GM12872 (cell line): ENCODE data around the gene PKHD1.

Source experiments
- CTCF ChIP-seq: IDR thresholded peaks from 3 replicates; pipeline ENCODE4 v1.5.1; 2011; ENCODE audit warnings: low read depth, mild to moderate bottlenecking, low read length, moderate library complexity; ENCODE audit not compliant: insufficient read depth

The PKHD1 gene

GRCh38 chr6:51866867-51867266 is 220.5 kb downstream of the PKHD1 start:
- no peak for TF ChIP-seq CTCF

GRCh38 chr6:51865996-51866395 is 221.4 kb downstream of the PKHD1 start:
- no peak for TF ChIP-seq CTCF

- TF ChIP-seq CTCF: no peak
These were observed 222.2 kb downstream of the PKHD1 start for GRCh38 chr6:51865176-51865575.

- no peak for TF ChIP-seq CTCF
These were observed 230.3 kb downstream of the PKHD1 start for GRCh38 chr6:51857134-51857533.

GRCh38 chr6:51856508-51856907 is 230.9 kb downstream of the PKHD1 start:
- no peak for TF ChIP-seq CTCF

- peak; percentile 68 for TF ChIP-seq CTCF
These were observed 231.9 kb downstream of the PKHD1 start for GRCh38 chr6:51855310-51856082.

DNA sequence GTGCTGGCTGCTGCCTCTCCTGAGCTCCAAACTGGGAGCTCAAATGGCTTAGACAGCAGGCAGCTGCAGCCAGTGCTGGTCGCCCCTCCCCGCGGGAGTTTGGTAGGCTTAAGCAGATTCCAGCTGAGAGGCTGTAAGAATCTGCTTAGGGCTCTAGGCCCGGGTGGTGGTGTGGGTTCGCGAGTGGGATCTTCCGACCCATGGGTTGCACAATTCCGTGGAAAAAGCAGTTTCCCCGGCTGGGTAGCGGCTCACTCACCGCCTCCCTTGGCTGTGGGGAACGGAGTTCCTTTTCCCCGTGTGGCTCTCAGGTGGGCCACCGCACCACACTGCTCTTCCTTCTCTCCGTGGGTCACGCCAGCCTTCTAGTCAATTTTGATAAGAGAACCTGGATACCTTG is 232.5 kb downstream of the PKHD1 start:
- no peak for TF ChIP-seq CTCF

- no peak for TF ChIP-seq CTCF
These were observed 233.1 kb downstream of the PKHD1 start for GRCh38 chr6:51854347-51854746.
